Endothelial cell of hepatic sinusoid (primary cell): ENCODE measurements around the gene NHLRC2.
"Not testable (repeated sequence)": the region's sequence is repeated elsewhere in the genome, so short reads cannot be mapped to it uniquely, and the experiment has no call there.

Experiments
- in situ Hi-C: cut with HindIII; loops from 2 replicates; pipeline ENCODE4 v1.10.0; 2017; ENCODE audit warnings: low sequenced_read_pairs

NHLRC2 gene, protein sequence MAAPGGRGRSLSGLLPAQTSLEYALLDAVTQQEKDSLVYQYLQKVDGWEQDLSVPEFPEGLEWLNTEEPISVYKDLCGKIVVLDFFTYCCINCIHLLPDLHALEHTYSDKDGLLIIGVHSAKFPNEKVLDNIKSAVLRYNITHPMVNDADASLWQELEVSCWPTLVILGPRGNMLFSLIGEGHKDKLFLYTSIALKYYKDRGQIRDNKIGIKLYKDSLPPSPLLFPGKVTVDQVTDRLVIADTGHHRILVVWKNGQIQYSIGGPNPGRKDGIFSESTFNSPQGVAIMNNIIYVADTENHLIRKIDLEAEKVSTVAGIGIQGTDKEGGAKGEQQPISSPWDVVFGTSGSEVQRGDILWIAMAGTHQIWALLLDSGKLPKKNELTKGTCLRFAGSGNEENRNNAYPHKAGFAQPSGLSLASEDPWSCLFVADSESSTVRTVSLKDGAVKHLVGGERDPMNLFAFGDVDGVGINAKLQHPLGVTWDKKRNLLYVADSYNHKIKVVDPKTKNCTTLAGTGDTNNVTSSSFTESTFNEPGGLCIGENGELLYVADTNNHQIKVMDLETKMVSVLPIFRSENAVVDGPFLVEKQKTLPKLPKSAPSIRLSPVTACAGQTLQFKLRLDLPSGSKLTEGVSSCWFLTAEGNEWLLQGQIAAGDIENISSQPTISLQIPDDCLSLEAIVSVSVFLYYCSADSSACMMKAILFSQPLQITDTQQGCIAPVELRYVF

DNA sequence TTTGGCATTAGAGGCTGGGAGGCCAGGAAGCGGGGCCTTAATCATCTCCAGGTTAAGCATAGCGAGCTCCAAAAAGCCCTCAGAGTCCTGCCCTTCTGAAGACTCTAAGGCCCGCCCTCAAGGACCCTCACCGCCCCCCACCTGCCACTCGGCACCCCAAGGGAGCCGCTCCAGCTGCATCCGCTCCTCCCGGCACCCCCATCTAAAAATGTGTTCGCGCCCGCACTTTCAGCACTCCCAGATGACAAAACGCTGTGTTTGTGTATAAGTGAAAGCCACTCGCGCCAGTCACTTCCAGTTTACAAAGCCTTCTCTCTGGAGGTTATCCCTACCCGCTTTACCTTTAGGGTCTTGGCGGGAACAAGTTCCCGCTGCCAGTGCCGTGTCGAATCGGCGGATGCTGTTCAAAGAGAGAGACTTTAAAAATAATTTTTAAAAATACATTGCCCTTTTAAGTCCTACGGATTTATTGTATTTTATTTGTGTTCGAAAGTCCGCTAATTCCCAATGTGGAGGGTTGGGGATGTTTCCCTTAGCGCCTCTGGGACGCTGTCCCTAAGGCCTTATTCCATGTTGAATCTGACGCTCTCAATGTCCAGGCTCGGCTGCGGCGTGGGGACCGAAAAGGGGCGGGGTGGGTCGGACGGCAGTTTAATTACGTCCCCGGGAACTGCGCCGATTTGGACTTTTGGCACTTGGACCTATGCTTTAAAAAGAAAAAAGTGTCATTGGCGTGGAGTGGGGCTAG lies at the start of gene NHLRC2, which contains the start of gene DCLRE1A:
Gene NHLRC2, plus strand, starts transcription at position 649 of the 748 bp plus-strand sequence. CDS start 212 bp downstream, outside the sequence.
Gene DCLRE1A, minus strand, starts transcription at position 70 of the 748 bp plus-strand sequence. CDS start 900 bp downstream, outside the sequence.
- in situ Hi-C loops, result no loop called here

DNA sequence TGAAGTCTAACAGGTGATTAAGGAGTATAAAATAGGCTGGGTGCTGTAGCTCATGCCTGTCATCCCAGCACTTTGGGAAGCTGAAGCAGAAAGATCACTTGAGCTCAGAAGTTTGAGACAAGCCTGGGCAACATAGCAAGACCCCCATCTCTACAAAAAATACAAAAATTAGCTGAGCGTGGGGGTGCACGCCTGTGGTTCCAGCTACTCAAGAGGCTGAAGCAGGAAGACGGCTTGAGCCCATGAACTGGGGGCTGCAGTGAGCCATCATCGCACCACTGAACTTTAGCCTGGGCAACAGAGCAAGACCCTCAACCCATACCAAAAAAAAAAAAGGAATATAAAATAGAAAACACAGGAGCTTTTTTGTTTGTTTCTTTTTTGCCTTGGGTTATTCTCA lies 48.0 kb upstream of the NHLRC2 start:
- in situ Hi-C loops, result loop anchor here (25.0 kb wide), 1 partner anchor 306 kb away; no protein-coding TSS in a partner anchor

DNA sequence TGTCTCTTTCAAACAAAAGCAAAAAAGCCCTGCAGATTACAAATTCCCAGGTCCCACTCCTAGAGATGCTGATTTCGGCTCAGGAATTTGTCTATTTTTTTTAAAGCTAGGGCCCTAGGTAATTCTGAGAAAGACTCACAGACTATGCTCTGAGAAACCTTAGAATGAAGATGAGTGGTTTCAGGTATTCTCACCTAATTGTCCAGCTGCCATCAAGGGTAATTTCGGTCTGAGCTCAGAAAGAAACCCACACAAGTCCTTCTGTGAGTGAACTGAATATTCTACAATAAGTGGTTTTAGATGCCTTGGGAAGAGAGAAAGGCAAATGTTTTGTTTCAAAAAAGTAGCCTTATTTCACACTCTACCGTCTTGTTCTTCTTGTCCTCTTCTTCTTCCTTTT lies 46.3 kb upstream of the NHLRC2 start:
- in situ Hi-C loops, result loop anchor here (25.0 kb wide), 1 partner anchor 304 kb away; no protein-coding TSS in a partner anchor

DNA sequence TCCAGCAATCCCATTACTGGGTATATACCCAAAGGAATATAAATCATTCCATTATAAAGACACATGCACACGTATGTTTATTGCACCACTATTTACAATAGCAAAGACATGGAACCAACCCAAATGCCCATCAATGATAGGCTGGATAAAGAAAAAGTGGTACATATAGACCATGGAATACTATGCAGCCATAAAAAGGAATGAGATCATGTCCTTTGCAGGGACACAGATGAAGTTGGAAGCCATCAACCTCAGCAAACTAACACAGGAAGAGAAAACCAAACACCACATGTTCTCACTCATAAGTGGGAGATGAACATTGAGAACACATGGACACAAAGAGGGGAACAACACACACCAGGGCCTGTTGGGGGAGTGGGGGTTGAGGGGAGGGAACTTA lies 39.8 kb upstream of the NHLRC2 start:
- in situ Hi-C loops, result loop anchor here (25.0 kb wide), 1 partner anchor 298 kb away; no protein-coding TSS in a partner anchor

DNA sequence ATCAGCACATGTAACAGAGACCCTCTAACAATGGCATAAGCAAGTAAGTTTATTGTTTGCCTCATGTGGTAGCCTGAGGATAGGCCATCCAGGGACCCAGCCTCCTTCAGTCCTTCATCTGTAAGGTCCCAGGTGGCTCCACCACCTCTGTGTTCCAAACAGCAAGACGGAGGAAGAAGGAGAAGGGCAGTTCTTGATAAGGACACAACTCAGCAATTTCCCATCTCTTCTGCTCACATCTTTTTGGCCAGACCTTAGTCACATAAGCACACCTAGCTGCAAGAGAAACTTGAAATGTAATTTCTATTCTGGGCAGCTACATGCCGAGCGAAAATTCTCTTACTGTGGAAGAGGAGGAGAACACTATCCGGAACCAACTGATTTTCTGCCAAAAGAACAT lies 34.5 kb upstream of the NHLRC2 start:
- in situ Hi-C loops, result loop anchor here (25.0 kb wide), 1 partner anchor 292 kb away; no protein-coding TSS in a partner anchor

DNA sequence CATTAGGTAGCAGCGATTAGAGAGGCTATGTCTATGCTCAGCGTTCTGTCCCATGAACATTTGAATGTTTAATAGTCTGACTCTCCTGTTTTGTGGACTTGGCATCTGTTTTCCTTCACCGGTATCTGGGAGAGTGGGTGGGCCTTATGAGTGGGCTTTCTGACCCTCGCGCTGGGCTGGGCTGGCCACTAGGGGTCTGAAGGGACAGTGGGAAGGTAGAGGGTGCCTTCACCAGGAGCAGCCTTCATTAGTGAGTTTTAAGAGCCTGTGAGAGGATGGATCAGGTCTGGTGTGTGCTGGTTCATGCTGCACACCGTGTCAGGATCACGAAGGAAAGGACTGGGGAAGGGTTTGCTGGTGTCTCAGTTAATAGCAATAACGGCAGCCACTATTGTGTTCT lies 34.0 kb upstream of the NHLRC2 start:
- in situ Hi-C loops, result loop anchor here (25.0 kb wide), 1 partner anchor 292 kb away; no protein-coding TSS in a partner anchor

DNA sequence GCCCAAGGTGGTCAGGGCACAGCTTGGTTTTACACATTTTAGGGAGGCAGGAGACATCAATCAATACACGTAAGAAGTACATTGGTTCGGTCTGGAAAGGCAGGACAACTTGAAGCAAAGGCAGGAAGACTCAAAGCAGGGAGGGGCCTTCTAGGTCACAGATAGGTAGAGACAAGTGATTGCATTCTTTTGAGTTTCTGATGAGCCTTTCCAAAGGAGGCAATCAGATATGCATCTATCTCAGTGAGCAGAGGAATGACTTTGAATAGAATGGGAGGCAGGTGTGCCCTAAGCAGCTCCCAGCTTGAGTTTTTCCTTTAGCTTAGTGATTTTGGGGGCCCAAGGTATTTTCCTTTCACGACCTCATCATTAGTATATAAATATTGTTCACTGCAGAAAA lies 33.2 kb upstream of the NHLRC2 start:
- in situ Hi-C loops, result loop anchor here (25.0 kb wide), 1 partner anchor 291 kb away; no protein-coding TSS in a partner anchor

DNA sequence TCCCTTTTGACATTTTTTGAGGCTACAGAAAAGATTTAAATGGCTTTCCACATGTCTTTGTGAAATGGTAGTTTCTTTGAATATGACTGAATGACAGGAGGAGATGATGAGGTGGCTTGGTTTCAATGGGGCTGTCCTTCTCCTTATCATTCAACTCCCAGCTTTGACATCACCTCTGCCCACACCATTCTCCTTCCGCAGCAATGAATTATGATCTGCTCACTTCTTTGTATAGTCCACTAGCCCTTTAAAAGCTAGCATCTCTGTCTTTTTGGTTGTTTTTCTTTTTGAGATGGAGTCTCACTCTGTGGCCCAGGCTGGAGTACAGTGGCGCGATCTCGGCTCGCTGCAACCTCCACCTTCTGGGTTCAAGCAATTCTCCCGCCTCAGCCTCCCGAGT lies 32.3 kb upstream of the NHLRC2 start:
- in situ Hi-C loops, result loop anchor here (25.0 kb wide), 1 partner anchor 290 kb away; no protein-coding TSS in a partner anchor

DNA sequence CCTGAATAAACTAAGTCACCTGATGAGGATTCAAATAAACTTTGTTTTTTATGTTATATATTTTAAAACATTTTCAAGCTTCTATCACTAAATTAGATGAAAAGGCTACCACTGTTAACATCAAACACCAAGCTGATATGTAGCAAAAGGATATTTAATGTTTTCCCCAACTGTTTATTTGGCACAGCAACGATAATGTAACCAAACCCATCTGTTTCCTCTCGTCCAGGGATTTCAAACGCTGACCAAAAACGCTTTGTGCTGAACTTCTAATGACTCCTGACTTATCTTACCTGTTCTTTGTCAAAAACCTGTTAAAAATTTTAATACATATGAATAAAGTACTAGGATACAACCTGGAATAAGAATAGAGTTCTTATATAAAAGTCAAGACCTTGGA lies 31.1 kb upstream of the NHLRC2 start:
- in situ Hi-C loops, result loop anchor here (25.0 kb wide), 1 partner anchor 289 kb away; no protein-coding TSS in a partner anchor

DNA sequence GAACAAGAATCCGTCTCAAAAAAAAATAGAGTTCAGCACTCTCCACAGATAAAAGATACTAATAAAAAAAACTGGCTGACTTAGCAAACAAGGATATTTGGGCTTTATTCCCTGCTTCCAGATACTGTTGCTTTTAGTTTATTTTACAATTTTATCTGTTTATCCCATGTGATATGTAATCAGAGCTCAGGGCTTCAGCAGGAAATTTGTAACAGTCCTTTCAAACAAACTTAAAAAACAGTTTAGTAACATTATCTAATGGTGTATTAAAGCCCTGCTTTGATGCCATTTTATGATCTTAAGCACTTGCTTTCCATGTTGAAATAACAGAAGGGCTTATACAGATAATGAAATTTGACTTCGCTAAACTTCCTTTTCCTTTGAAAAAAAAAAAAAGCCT lies 28.7 kb upstream of the NHLRC2 start:
- in situ Hi-C loops, result no loop called here

DNA sequence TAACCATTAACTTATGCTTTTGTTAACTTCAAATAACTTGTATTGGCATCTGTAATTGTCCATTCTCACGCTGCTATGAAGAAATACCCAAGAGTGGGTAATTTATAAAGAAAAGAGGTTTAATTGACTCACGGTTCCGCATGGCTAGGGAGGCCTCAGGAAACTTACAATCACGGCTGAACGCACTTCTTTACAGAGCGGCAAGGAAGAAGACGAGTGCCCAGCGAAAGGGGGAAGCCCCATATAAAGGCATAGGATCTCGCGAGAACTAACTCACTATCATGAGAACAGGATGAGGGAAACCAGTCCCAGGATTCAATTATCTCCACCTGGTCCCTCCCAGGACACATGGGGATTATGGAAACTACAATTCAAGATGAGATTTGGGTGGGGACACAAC lies 25.9 kb upstream of the NHLRC2 start:
- in situ Hi-C loops, result not testable (repeated sequence)

DNA sequence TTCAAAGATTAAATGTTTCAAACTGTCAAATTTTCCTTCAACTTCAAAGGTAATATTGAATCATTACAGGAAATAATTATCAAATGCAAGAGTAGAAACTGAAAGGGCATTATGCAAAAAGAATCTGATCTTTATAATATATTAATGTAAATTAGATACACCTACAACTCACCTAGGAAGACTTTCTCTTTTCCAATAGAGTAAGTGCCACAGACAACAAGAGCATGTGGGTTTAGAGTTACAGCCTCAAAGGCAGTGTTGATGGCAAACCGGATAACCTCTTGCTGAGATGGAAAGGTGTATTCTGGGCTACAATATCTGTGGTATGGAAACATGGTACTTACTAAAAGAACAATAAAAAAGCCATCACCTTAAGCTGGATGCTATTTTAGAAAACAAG lies 12.3 kb upstream of the NHLRC2 start:
- in situ Hi-C loops, result no loop called here

DNA sequence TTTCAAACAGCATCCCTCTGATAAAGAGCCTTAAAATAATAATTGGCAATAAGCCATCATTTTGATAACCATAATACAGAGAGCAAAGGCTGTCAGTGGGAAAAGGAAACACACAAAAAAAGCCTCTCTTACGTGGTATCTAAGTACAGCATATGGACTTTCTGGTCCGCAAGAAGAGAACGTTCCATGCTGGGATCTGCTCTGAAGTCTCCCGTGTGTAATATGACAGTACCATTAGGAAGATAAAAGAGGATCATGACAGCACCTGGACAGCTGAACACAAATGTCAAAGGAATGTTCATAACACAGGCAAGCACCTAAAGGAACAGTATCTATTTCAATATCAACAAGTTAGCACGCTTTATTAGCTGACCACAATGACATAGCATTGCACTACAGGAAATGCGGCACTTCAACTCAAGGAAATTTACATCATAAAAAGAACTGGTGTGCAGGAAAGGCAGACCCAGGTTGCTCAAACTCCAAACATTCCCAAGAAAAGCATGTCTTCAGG lies 10.4 kb upstream of the NHLRC2 start:
- in situ Hi-C loops, result no loop called here

DNA sequence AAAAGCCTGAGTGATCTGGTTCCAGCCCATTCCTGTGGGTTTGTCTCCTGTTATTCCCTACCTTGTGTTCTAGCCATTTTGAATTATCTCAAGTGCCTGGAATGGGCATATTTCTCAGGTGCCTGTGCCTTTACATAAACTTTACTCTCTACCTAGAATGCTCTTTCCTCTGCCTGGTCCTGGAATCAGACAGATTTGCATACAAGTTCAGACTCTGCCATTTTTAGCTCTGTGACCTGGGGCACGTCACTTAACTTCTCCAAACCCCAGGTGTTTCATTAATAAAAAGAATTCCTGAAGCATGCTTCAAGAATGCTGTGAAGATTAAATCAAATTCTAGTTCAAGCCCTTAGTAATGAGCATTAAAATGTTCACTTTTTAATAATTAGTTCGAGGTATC lies 8.4 kb upstream of the NHLRC2 start:
- in situ Hi-C loops, result no loop called here

DNA sequence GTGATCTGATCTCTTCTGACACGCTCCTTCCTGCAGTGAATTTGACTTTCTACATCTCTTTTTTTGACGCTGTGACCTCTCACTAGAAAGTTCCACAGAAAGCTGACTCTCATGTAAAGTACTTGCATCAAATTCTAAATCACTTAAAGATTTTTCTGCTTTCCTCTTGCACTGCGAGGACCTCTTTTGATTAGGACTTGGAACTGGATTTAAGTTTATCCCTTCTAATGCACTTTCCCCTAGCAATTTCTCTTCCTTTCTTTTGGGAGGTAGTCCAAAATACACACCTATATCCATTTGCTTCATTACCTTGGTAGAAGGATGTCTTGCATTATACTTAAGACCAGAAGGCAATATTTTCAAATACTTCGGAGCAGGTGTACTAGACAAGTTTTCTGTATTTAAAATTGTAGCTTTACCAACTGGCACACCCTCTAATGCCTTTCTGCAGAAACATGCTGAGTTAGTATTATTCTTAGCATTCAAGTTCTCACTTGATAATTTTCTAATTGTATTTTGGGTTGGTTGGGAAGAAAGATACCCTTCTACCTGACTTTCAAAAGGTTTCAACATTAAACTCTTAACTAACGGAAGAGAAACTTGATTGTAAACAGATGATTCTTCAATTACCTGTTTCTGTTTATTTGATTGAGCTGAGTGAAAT lies 5.2 kb upstream of the NHLRC2 start:
- in situ Hi-C loops, result no loop called here

DNA sequence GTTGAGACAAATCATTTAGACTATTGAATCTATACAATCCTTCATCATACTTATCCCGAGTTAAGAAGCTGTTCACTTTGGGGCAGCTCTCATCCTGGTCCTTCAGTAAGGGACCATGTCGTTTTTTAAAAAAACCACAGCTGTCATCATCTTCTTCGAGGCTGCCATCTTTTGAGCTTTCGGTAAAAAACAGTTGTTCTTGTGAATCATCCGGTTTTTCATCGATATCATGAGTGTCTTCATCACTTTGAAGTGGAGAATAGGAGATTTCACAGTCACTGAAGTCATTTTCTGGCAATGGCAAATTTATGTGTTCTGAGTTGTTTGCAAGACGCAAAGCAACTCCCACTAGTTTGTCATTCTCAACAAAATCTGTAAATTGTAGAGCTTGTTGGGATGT lies 4.5 kb upstream of the NHLRC2 start:
- in situ Hi-C loops, result no loop called here

DNA sequence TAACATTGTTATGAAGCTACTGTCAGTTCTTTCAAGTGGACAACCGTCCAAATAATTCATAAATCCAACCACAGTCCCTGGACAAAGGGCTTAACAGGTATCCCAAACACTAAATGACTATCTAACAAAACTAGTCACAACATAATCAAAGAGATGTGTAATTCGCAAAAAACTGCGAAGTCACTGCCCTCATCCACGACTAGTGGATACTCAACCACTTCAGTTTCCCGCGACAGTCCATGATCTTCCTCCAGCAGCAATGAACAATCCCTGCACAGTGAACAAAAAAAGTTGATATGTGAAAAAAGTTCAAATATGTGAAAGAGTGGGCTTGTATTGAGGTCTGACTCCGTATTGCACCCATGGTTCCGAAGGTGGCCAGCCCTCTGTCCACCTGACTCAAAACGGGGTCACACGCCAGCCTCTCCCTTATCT lies 866 bp upstream of the NHLRC2 start:
- in situ Hi-C loops, result no loop called here

DNA sequence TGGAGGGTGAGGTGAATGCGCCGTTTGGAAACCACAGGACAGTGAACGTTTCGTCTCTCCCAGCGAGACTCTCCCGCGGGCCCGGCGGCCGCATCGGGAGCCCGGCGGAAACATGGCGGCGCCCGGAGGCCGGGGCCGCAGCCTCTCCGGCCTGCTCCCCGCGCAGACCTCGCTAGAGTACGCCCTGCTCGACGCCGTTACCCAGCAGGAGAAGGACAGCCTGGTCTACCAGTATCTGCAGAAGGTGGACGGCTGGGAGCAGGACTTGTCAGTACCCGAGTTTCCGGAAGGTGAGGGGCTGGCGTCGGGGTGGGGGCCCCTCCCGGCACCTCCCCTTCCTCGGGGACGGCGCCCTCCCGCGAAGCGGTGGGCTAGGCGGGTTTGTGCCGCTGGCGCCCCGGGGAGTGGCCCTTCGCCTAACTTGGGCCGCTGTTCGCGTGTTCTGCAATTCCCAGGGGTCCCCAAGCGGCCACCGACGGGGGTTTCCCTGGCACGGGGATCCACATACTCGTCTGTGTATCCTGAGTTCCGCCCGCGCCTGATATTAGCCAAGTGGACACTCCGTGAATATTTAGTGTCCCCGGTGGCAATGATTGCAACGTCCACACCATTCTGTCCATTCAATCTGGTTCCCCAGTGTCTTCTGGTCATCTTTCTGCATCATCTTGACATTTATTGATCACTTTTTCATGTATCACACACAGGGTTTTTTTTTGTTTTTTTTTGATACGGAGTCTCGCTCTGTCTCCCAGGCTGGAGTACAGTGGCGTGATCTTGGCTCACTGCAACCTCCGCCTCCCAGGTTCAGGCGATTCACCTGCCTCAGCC lies 514 bp downstream of the NHLRC2 start:
- in situ Hi-C loops, result loop anchor here (5.0 kb wide), 1 partner anchor 52 kb away; no protein-coding TSS in a partner anchor

DNA sequence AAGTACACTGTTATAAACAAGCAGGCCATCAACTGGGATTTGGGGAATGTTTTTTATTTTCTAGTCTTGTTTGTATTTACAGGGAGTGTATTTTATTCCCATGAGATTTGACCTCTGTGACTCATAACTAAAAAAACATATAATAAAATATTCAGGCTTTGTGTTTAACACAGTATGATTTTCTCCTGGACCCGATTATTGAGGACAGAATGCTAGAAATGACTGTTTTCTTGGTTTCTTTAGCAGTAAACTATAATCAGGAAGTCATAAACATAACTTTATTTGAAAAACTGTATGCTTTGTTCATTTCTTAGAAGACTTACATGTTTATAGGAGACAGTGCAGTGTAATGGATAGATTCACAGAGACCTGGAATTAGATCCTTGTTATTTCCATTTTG lies 2.1 kb downstream of the NHLRC2 start:
- in situ Hi-C loops, result loop anchor here (5.0 kb wide), 1 partner anchor 51 kb away; no protein-coding TSS in a partner anchor
